CD4-positive, alpha-beta T cell (primary cell): ENCODE results near the gene ARSI. TPM values are rescaled to one million over a fixed set of nuclear protein-coding genes. Genes with fewer than 3 reads are reported as not detected.

Source experiments
- ATAC-seq: fragments of 200-7000 bp; cut with Tn5 transposase; one replicate; pipeline ENCODE4 v1.10.0; 2022; ENCODE audit warnings: mild to moderate bottlenecking; ENCODE audit not compliant: poor library complexity
- CTCF ChIA-PET: fragments of 350-600 bp; sonication (Branson Sonifier 250); formaldehyde crosslinking; loops from one replicate; lab custom pipeline; 2021; ENCODE audit warnings: antibody characterized with exemption, inconsistent platforms; lab: Charles Lee
- POLR2A ChIA-PET: fragments of 350-600 bp; sonication (Branson Sonifier 250); formaldehyde crosslinking; loops from one replicate; lab custom pipeline; 2021; ENCODE audit warnings: antibody characterized with exemption, inconsistent platforms; lab: Charles Lee
- DNase-seq, 14 experiments: peaks; one replicate each; pipeline ENCODE4 v3.0.0-alpha.2; 2013 to 2020; ENCODE audit warnings: mixed read lengths in 2 of 14
- H3K27ac ChIP-seq, 2 donors: one replicate each; pipeline versions ENCODE4 v1.5.1 to v1.7.0; 2013; ENCODE audit warnings: low read length in 2 of 2, low read depth in 1 of 2, mild to moderate bottlenecking in 1 of 2
- H3K27me3 ChIP-seq, 2 experiments: 1 replicate in 1 of 2; 2 replicates in 1 of 2; pipeline versions ENCODE4 v1.6.1 to v1.7.0; 2013; ENCODE audit warnings: low read length in 2 of 2, control low read depth in 1 of 2, mild to moderate bottlenecking in 1 of 2, moderate library complexity in 1 of 2; ENCODE audit not compliant: insufficient read depth in 2 of 2, control insufficient read depth in 1 of 2
- H3K36me3 ChIP-seq: one replicate; pipeline ENCODE4 v1.6.1; 2013; ENCODE audit warnings: low read length, control low read depth; ENCODE audit not compliant: insufficient read depth
- H3K4me1 ChIP-seq: one replicate; pipeline ENCODE4 v1.6.1; 2013; ENCODE audit warnings: low read length, control low read depth; ENCODE audit not compliant: insufficient read depth
- H3K4me3 ChIP-seq: one replicate; pipeline ENCODE4 v1.5.1; 2013; ENCODE audit warnings: mild to moderate bottlenecking, low read length, moderate library complexity
- H3K9me3 ChIP-seq, 2 experiments: 1 replicate in 1 of 2; 2 replicates in 1 of 2; pipeline versions ENCODE4 v1.6.1 to v1.7.0; 2013; ENCODE audit warnings: low read length in 2 of 2, mild to moderate bottlenecking in 2 of 2, control low read depth in 1 of 2, moderate library complexity in 1 of 2; ENCODE audit not compliant: control insufficient read depth in 1 of 2, insufficient read depth in 1 of 2
- H3K27ac Mint-ChIP-seq: one replicate; pipeline ENCODE4 v1.8.0; 2020; ENCODE audit warnings: mixed read lengths
- H3K27me3 Mint-ChIP-seq: one replicate; pipeline ENCODE4 v1.8.0; 2021; ENCODE audit warnings: mixed read lengths
- H3K36me3 Mint-ChIP-seq: one replicate; pipeline ENCODE4 v1.8.0; 2021; ENCODE audit warnings: low read depth, mixed read lengths
- H3K4me1 Mint-ChIP-seq: one replicate; pipeline ENCODE4 v1.8.0; 2021; ENCODE audit warnings: low read depth, mixed read lengths
- H3K4me3 Mint-ChIP-seq: one replicate; pipeline ENCODE4 v1.8.0; 2020; ENCODE audit warnings: mild to moderate bottlenecking, mixed read lengths
- H3K9me3 Mint-ChIP-seq: one replicate; pipeline ENCODE4 v1.8.0; 2020; ENCODE audit warnings: mixed read lengths
- intact Hi-C, 2 experiments: fragments of 100-400 bp; cut with DNase I in 1 of 2; cut with micrococcal nuclease in 1 of 2; formaldehyde crosslinking; loops; one replicate each; pipeline versions ENCODE4 v1.15.1 to v1.9.0; 2023 to 2025; cut with DNase I, micrococcal nuclease
- polyA plus RNA-seq, 2 donors: library from polyadenylated mRNA; unstranded; fragments of 120-200 nt; gene quantifications; one replicate each; pipeline ENCODE4 v1.2.1, GENCODE V29; 2013
- total RNA-seq, 174 experiments: library from RNA in 2 of 174; stranded (reverse) in 2 of 174; gene quantifications; one replicate each; pipeline ENCODE4 v1.2.3 and lab custom pipeline; 2021 to 2026
- TF ChIP-seq, protein P1 (sequence below): fragments of 200-600 bp; IDR thresholded peaks from one replicate; pipeline ENCODE4 v1.8.0; 2022; ENCODE audit warnings: antibody characterized with exemption, mild to moderate bottlenecking

The ARSI gene
- total RNA-seq (under 1 TPM; 0.22 to 0.56 TPM), total RNA-seq (lab: John Stamatoyannopoulos, UW) (0 to 0.35 (median 0) reads per million in 172 experiments)
- not detected for polyA plus RNA-seq (2013, experiment 1 of 2)
- polyA plus RNA-seq (2013, experiment 2 of 2): 0.26 TPM

DNA sequence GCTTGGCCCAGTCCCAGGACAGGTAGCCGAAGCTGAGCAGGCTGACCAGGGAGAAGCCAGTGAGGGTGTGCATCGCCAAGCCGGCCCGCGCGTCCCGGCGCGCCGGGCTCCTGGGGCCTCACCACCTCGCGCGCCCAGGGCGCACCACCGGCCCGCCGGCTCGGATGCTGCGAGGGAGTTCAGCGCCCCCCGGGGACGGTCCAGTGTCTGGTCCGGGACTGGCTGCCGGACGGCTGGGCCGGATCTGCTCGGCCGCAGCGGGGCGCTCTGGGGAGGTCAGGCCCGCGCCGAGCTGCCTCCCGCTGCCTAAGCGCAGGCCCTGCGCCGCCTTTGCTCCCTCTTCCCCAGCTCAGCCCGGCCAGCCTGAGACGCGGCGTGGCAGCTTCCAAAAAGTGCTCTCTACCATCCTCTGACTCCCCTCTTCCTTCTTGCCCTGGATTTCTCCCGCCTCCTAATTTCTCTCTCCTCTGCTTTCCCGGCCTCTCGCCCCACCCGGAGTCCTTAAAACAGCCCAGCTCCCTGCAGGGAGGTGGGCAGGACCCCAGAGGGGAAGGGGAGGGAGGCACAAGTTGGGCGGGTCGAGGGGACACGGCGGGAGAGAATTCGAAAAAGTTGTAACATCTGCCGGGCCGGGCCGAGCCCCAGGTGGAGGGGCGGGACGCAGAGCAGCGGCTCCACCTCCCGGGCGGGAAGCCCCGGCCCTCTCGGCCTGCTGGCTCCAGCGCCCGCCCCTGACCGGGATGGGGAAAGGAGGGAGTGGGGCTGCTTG is at the start of gene ARSI:
TSS of gene ARSI (minus strand) at position 605 of the 769 bp plus-strand sequence. CDS start at position 73, 532 bp downstream.
- Histone ChIP-seq H3K36me3 (no peaks in the 10 kb centered on the region), H3K4me1 (no peaks in the 10 kb centered on the region), H3K9me3 (peaks cover 0 to 10% of the 10 kb centered on the region in 2 experiments), H3K27ac (no peak within 1 kb of the TSS), H3K27me3 (peaks cover 29 to 39% of the 10 kb centered on the region in 2 experiments), H3K4me3 (no peak within 1 kb of the TSS)
- TF ChIP-seq, protein P1, sequence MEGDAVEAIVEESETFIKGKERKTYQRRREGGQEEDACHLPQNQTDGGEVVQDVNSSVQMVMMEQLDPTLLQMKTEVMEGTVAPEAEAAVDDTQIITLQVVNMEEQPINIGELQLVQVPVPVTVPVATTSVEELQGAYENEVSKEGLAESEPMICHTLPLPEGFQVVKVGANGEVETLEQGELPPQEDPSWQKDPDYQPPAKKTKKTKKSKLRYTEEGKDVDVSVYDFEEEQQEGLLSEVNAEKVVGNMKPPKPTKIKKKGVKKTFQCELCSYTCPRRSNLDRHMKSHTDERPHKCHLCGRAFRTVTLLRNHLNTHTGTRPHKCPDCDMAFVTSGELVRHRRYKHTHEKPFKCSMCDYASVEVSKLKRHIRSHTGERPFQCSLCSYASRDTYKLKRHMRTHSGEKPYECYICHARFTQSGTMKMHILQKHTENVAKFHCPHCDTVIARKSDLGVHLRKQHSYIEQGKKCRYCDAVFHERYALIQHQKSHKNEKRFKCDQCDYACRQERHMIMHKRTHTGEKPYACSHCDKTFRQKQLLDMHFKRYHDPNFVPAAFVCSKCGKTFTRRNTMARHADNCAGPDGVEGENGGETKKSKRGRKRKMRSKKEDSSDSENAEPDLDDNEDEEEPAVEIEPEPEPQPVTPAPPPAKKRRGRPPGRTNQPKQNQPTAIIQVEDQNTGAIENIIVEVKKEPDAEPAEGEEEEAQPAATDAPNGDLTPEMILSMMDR: no peak
- no peaks in the 10 kb centered on the region for H3K9me3 Mint-ChIP-seq
- POLR2A ChIA-PET: no interaction called here
- peaks cover 40% of the 10 kb centered on the region for H3K27me3 Mint-ChIP-seq
- DNase-seq (no peak), ATAC-seq (no peak)
- intact Hi-C loops: no loop called here
- H3K4me3 Mint-ChIP-seq: no peak within 1 kb of the TSS
- no peaks in the 10 kb centered on the region for H3K36me3 Mint-ChIP-seq
- no peak within 1 kb of the TSS for H3K27ac Mint-ChIP-seq
- H3K4me1 Mint-ChIP-seq: no peaks in the 10 kb centered on the region
- CTCF ChIA-PET: no interaction called here

DNA sequence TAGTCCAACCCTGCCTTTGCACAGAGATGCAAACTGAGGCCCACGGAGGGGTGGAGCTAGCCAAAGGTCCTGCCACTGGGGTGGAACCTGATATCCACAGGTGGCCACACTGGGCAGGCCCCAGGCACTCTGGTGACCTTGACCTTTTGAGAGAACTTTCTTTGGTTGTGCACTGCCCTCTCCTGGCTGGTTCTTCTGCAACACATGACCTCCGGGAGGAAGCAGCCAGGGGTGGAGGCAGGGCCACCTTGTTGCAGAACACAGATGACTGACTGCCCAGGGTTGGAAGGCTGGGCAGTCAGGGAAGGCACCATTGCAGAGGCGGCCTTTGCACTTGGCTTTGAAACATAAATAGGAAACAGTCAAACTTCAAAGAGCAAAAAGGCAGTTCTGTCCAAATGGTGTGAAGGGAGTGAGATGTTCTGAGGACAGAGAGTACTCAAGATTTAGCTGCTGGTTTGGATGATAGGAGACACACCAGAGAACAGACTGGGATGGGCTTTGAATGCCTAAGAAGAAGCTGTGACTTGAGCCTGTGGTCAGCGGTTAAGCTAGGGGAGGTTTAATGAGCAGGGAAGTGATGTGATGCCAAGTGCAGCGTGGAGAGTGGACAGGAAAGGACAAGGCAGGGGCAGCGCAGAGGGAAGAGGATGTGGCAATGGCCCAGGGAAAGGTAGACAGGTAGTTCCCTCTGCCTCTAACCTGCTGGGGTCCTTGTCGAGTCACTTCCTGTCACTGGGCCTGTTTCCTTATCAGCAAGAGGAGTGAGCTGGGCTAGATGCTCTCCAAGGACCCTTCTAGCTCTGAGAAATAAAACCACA is 48.0 kb upstream of the ARSI start:
- ATAC-seq (peak; percentile 78), DNase-seq (peak in 12 of 14 experiments; percentile 10 to 70 (median 32))
- TF ChIP-seq, protein P1: peak; percentile 56
- H3K27me3 Mint-ChIP-seq: no peaks in the 10 kb centered on the region
- no peak overlapping the region for H3K4me3 Mint-ChIP-seq
- H3K36me3 Mint-ChIP-seq: no peaks in the 10 kb centered on the region
- no peak overlapping the region for H3K4me3 ChIP-seq
- no peaks in the 10 kb centered on the region for H3K9me3 Mint-ChIP-seq
- H3K4me1 Mint-ChIP-seq: peaks cover 14% of the 10 kb centered on the region
- CTCF ChIA-PET: no interaction called here
- H3K27ac Mint-ChIP-seq: peak overlapping the region; percentile 61
- peak overlapping the region in 1 of 2 donors; percentile 40 for H3K27ac ChIP-seq
- H3K4me1 ChIP-seq: peaks cover 13% of the 10 kb centered on the region
- H3K36me3 ChIP-seq: no peaks in the 10 kb centered on the region
- H3K9me3 ChIP-seq: no peaks in the 10 kb centered on the region
- POLR2A ChIA-PET: interaction anchor here (1.8 kb wide), 1 partner anchor 62 kb away, joined by 7 read pairs; the partner anchor contains the start of gene CD74
- no peaks in the 10 kb centered on the region for H3K27me3 ChIP-seq
- intact Hi-C loops: loop anchor here (5.0 to 10.0 kb wide), 4 partner anchors 188 to 1006 kb away; partner anchors contain the start of genes CSNK1A1 (in 1 of the 2) and GRPEL2 (in 1 of the 2)

DNA sequence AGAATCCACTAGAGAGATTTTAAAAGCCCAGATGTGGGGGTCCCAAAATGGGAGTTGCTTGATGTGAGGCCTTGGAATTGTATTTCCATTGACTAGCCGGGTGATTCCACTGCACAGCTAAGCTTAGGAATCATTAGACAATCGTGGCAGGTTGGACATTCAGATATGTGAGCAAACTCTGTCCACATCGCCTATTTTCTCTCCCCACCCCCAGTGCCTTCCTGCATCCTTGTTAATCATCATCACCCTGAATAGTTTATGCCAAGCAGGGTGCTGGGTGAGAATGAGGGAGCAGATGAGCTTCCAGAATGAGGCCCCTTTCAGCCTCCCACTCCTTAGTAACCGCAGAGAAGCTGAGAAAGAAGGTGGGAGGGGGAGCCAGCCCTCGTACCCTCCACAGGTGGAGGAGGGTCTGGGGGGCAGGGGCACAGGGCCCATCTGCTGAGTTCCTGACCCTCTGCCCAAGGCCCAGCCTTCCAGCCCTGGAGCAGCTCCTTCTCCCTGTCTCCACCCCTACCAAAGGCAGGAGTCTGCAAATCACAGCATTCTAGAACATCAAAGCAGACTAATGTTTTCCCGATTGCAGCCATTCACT is 47.1 kb upstream of the ARSI start:
- Histone ChIP-seq H3K36me3 (no peaks in the 10 kb centered on the region), H3K27ac (no peak overlapping the region), H3K4me1 (peaks cover 13% of the 10 kb centered on the region), H3K9me3 (no peaks in the 10 kb centered on the region), H3K4me3 (no peak overlapping the region), H3K27me3 (no peaks in the 10 kb centered on the region)
- no peaks in the 10 kb centered on the region for H3K36me3 Mint-ChIP-seq
- no peak overlapping the region for H3K27ac Mint-ChIP-seq
- no peak for ATAC-seq
- intact Hi-C loops: loop anchor here (5.0 to 10.0 kb wide), 4 partner anchors 187 to 1005 kb away; partner anchors contain the start of genes CSNK1A1 (in 1 of the 2) and GRPEL2 (in 1 of the 2)
- TF ChIP-seq, protein P1: no peak
- no peaks in the 10 kb centered on the region for H3K9me3 Mint-ChIP-seq
- H3K4me1 Mint-ChIP-seq: peaks cover 14% of the 10 kb centered on the region
- H3K27me3 Mint-ChIP-seq: no peaks in the 10 kb centered on the region
- POLR2A ChIA-PET: no interaction called here
- no peak for DNase-seq
- CTCF ChIA-PET: no interaction called here
- H3K4me3 Mint-ChIP-seq: no peak overlapping the region
